HuH-7.5 (cell line): Measurements from ENCODE around the gene DMBT1.

Experiments used
- DNase-seq: peaks from one replicate; pipeline ENCODE4 v3.0.0; 2011; ENCODE audit warnings: low spot score

Gene DMBT1

GRCh38 chr10:122673269-122673668, 112.7 kb downstream of the DMBT1 start:
- no peak for DNase-seq

DNA sequence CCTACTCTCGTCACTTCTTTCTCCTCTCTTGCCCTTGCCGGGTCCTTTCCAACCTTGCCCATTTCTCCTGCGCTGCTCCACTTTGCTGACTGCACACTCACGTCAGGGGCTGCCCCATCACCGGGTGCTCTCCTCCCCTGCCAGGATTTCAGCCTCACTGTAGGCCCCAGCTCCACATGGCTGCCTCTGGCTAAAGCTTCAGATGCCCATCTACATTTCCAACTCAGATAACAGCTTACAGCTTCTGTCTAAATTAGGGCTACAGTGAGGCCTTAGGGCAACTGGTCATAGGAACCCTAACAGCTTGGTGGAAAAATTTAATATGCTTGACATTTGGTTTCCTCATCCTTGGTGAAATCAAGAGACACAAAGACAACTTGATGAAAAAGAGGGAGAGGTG, 113.2 kb downstream of the DMBT1 start:
- DNase-seq: no peak

DNA sequence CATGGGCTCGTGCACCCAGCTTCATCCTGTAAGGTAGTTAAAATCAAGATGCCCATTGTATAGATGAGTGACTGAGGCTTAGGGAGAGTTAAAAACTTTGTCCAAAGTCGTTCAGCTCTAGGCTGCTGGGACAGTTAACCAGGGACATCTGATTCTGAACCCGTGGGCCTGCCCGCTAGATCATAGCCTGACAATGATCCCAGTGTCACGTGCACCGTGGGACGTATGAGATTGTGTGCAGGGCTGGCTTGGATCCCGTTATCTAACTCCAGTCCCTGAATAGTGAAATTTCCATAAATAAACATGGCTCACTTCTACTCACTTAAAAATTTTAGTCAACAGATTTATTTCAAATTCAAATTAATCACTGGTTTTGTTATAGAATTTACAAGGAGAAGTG, 114.2 kb downstream of the DMBT1 start:
- no peak for DNase-seq

DNA sequence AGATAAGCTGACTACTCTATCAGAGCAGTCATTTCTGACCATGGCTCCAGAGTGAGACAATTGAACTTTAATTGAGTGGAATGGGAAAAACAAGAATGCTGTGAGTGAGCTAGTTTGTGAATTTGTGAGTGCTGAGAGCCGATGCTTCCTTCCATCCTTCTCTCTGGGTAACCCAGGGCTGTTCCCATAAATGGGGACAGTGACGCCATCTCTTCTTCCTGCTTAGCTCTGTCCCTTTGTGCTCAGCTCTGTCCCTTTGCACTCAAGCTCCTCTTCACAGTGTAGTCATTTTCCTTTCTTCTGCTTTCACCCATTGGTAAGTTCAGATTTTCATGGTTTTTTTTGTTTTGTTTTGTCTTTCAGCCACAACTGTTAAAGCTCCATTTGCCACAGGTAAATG, 114.7 kb downstream of the DMBT1 start:
- no peak for DNase-seq

- DNase-seq: no peak
Observed at GRCh38 chr10:122678266-122678665, 117.7 kb downstream of the DMBT1 start.

GRCh38 chr10:122682522-122682921, 122.0 kb downstream of the DMBT1 start:
- no peak for DNase-seq

- DNase-seq: no peak
Observed at GRCh38 chr10:122688293-122688989, 127.9 kb downstream of the DMBT1 start.

DNA sequence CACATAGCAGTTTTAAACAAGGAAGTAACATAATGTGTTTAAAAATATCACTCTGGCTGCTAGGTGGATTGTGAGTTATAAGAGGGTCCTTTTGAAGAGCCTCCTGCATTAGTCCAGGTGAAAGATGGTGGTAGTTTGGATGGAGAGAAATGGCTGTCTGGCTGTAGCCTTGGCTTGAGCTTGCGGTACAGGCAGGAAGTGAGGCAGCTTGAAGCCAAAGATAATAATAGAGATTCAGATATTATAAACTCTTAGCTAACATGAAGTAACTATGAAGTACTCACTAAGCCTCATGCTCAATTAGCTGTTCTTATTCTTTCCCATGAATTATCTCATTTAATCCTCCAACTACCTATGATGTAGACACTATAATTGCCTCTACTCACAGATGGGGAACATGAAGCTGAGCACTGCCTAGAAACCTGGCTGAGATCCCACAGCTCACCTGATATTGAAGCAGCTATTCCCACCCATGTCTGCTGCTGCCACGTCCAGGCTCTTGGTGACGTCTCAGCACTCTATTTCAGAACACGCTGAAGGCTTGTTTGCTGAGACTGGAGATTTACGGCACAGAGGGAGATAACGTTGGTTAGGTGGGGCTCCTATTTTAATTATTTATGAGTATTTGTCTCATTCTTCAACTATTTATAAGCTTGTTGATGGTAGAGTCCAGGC, 128.7 kb downstream of the DMBT1 start:
- DNase-seq: no peak

DNA sequence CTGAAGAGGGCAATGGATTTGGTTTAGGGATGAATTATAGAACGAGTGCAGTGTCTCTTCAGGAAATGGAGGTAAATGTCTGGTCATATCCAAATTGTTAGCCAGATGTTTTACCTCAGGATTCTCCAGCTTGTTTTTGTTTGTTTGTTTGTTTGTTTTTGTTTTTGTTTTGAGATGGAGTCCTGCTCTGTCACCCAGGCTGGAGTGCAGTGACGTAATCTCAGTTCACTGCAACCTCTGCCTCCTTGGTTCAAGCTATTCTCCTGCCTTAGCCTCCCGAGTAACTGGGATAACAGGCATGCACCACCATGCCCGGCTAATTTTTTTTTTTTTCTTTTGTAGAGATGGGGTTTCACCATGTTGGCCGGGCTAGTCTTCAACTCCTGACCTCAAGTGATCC, 132.2 kb downstream of the DMBT1 start:
- no peak for DNase-seq
